Middle frontal gyrus (tissue), 1 donor: ENCODE results near the gene YAE1.

Experiments
- DNase-seq: peaks from one replicate; pipeline ENCODE4 v3.0.0-alpha.2; 2015; ENCODE audit warnings: low spot score; ENCODE audit errors: extremely low spot score

The YAE1 gene

DNA sequence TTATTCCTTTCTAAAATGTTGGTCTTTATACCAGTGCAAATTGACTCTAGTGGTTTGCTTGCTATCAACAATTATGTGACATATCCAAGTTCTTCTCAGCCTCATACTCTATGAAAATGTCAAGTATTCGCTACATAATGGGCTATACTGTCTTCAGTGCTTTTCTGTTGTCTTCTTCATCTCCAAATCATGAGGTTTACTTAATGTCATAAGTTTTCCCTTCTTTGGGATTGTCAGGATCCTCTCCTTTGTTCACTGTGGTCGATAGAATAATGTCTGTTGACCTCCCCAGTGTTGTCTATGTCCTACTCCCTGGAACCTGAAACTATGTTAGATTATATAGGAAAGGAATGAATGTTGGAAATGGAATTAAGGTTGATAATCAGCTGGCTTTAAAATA is 40.7 kb downstream of the YAE1 start:
- DNase-seq = no peak

DNA sequence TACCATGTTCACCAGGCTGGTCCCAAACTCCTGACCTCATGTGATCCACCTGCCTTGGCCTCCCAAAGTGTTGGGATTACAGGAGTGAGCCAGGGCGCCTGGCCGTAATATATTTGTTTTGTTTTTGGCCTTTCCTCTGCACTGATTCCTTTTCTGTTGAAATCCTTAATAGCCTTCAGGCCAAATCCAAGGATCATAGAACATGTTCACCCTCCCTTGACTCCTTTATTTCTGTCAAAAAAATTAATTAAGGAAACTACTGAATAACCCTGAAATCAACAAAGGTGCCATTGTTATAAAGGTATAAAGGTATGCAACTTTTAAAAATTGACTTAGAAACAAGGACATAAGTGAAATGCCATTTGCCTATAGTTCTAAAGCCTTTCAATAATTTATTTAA is 41.7 kb downstream of the YAE1 start:
- DNase-seq = no peak

DNA sequence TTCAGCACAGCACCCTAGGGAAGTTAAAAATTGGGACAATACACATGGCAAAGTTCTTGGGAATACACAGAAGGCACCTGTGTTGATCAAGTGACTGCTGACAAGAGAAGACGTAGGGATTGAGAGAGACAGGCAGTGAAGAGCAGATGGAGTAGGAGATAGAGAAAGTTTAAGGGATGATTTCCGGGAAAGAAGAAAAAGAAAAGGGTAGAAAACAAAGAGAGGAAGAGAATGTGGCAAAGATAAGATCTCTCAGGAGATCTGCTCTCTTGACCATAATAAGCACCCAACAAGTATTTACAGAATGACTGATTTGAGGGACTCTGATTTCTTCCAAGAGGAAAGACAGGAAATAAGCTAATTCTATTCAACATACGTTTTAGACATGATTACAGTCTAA is 42.1 kb downstream of the YAE1 start:
- no peak for DNase-seq

DNA sequence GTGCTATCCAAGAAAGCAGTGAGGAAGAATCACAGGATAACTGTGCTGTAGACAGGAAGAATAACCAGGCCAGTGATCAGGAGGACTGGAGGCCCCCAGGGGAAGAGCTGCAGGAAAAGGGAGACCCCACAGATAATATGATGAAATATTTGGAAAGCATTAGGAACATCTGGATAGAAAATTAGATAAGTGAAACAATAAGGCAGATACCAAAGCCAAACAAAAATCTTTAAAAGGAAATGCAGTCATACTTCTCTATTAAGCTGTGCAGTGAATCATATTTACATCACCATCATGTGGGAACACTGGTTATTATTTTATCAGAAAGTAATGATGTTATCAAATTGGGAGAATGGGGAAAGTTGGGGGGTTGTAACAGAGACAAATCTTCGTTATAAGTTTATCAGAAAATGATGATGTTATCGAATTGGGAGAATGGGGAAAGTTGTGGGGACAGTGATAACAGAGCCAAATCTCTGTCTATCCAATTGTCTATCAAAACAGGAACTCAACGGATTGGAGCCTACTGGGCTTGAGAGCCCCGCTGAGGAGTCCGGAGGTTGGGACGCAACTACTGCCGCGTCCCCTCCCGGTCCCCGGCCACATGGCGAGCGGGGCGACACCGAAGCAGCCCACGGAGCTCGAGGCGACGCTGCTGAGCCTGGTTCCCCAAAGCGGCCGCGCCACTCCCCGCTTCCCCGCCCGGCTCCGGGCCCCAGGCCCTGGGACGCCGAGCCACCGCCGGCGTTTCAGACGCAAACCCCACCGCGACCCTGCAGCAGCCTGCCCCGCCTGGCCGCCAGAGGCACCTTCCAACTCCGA is 43.1 kb downstream of the YAE1 start:
- DNase-seq = no peak

DNA sequence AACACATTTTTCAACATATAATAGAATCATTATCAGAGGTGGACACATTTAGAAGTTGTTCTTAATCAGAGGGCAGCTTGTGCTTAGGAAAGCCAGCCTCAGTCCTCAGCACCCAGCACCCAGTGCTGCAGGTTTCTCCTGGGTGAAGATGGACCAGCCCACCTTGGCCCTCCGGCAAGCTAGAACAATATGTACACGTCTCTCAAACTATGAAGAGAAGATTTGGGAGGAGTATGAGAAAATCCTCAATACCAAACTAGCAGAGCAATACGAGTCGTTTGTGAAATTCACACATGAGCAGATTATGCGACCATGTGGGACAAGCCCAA is 43.7 kb downstream of the YAE1 start:
- DNase-seq = no peak

DNA sequence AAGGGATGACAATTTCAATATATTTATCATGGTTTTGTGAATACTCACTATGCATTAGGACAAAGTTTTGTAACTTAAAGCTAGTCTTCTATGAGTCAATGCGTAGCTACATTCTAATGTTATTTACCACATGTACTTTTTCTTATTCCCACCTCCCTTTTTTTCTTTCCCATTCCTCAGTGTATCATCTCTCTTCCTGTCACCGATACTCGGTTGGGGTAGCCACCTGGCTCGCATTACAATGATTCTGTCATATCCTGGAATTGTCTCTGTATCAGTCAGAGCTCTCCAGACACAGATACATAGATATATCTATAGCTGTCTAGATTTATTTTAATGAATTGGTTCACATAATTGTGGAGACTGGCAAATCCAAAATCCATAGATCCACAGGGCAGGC is 47.4 kb downstream of the YAE1 start:
- DNase-seq = no peak

DNA sequence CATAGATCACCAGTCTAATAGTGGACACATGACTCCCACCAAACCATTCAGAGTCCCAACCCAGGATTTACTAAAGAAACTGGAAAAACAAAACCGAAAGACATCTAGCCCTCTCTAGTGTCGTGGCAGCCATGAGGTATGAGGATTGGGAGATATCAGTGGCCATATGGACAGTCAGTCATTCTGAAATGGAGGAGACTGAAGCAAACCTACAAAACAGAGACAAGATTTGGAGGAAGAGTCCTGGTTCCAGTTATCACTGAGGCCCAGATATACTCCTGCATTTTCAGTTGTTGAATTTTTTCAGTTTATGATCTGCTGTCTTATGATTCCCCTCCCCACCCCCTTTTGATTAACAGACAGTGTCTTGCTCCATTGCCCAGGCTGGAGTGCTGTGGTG is 48.1 kb downstream of the YAE1 start:
- DNase-seq = no peak

DNA sequence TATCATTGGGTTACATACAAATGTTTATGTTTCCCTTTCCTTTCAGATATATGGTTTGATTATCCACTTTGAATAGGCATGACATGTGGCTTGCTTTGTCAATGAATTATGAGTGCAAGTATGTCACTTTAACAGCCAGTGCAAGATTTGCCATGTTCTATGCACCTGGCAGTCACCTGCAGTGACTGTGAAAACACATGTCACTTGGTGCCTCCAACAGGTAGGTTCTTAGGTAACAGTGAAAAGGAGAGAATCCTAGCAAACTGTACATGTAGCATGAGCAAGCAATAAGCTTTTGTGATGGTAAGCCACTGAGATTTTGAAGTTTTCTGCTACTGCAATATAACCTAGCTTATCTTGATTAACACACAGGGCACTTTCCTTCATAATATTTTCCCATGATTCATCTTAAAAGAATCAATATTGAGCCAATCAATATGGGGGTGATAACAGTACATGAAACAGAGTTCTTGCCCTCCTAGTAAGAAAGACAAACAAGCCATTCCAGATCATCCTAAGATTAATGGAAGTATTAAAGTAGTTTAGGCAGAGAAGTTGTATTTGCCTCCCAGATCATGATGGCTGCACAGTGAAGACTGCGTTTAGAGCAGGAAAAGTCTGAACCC is 49.3 kb downstream of the YAE1 start:
- no peak for DNase-seq

DNA sequence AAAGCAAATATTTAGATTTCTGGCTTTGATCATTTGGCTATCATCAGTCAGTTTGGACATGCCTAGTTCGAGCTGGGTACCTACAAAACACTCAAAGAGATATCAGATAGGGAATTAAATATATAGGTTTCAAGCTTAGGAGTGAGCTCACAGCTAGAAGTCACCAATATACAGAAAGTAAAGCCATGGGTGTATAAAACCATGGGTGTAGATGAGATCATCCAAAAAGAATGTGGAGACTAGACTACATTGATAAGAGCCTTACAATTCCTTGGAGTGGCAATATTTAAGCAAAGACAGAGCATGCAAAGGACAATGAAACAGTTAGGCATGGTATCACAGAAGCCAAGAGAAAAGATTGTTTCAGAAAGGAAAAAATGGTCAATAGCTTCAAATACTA is 49.9 kb downstream of the YAE1 start:
- DNase-seq = no peak

DNA sequence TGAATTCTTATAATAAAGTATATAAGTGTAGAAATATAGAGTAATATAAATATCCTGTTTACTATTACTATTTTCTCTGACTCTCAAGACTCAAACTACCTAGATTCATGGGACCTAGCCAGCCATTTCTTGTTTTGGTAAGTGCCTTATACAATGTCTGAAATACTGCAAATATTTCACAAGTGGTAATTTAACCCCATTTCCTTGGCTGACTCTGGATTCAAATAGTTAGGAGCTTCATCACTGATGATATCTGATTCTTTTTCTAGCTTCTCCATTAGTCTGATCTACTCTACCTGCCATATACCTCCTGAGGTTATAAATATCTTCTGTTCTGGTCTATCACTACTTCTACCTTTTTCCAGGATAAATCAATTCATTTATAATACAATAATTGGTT is 50.8 kb downstream of the YAE1 start:
- DNase-seq = no peak

DNA sequence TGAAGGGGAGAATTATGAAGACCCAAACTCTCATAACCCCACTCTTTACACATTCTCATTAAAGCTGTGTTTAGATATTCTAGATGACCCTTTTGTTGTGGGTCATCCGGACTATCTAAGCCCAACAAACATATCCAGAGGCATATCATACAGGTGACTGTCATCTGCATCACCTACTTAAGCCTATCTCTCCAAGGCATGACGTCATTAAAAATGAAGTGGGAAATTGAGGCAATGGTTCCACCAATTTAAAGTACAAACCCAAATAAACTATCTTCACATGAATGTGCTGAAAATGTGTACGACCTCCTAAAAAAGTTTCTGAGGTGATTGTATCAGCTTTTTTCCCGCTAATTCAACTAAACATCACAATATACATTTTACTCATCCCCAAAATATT is 52.7 kb downstream of the YAE1 start:
- no peak for DNase-seq

DNA sequence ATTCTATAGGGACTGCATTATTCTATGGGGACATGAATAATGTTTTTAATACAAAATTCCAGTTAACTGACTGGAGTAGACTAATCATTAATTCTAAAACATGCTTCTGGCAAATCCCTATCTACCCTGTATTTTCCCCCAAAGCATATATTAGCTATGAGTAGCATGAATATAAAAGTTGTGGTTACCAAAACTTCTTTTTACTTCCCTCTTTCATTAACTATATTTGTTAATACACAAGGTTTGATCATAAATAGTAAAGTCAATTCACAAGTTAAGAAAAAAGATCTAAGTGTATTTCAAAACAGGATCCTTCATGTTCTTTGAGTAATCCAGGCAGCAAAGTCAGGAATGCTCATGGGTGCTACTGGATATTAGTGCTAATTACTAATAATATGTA is 54.3 kb downstream of the YAE1 start:
- no peak for DNase-seq

DNA sequence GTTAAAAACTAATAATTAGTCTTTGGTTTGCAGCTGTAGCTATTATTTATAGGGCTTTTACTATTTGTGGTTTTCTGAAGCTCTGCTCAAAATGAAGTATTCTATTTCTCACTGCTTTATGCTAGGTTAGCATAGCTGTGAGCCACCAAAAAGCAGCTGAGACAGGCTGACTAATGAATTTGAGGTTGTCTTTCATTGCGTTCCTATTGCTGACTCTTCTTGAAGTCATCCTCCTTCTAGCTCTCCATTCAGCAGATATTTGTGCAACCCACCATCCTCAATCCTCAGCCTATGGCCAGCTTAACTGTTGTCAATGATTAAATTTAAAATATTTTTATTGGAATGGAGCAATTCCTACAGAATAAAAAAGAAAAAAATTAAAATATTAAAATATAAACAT is 55.1 kb downstream of the YAE1 start:
- DNase-seq = no peak

DNA sequence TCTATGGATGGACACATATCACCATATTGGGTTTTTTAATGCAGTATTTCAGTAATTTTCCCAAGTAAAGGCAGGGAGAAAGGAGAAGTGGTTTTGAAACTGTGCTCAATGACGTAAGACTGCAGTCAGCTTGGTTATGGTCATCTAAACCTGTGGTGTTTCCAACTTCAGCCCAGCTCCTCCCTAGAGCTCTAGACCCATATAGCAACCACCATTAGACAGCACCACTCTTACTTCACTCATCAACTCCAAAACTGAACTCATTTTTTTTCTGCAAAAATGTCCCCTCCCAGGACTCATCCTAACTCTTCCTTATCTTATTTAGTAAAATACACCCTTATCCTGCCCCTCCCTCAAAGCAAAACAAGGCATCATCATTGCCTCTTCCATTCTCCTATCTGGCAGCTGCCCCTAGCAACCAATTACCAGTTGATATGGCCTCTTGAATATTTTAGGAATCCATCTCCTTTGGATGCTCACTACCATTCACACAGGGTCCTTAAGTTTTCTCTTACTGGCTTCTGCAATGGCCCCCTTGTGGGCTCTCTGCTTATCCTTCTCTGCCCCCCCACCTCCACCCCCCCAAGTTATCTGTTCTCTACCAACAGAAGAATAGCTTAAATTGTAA is 55.7 kb downstream of the YAE1 start:
- no peak for DNase-seq
